SK-N-DZ (cell line): ENCODE measurements around the gene SPAG4.
A peak's percentile ranks its signal among the peaks of the same experiment; 100 is the strongest.

Source experiments
- DNase-seq: peaks from one replicate; pipeline ENCODE4 v3.0.0-alpha.2; 2015; ENCODE audit warnings: low spot score

Gene SPAG4

GRCh38 chr20:35598899-35599775, 16.5 kb upstream of the SPAG4 start:
- peak; percentile 78 for DNase-seq

- no peak for DNase-seq
Observed at GRCh38 chr20:35599776-35600120, 15.9 kb upstream of the SPAG4 start.

DNA sequence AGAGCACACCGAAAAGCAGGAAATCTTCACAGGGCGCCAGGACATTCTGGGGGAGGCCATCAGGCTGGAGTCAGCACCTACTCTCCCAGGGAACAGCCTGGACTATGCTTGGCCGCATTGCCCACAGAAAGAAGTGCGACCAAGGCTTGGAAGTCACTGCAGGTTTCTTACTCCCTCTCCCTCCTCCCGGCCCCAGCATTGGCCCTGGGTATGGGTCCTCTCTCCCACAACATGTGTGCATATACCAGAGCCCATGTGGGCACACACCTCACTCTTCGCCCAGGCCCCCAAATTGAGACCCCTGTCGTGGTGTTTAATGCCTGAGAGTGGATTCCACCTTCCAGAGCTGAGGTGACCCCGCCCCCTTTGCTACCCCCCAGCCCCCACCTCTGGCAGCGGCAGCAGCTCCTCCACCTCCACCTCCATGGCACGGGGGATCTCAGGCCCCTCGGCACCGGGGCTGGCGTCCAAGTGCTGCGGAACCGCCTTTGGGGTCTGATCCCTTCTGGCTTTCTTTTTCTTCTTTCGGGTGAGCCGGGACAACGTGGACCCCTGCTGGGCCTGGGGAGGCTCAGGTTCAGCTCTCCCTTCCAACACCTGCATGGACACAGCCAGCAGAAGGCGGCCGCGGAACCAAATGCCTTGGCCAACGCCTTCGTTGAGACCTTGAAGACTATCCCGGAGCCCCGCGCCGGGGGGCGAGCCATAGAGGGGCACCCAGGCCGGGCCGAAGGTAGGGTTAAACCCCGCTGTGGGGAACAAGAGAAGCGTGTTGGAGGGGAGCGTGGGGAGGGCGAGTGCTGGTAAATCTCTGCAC, 15.2 kb upstream of the SPAG4 start:
- no peak for DNase-seq

- peak; percentile 76 for DNase-seq
Observed at GRCh38 chr20:35600993-35601973, 14.3 kb upstream of the SPAG4 start.

GRCh38 chr20:35601990-35602389, 13.6 kb upstream of the SPAG4 start:
- no peak for DNase-seq

GRCh38 chr20:35602851-35603495, 12.7 kb upstream of the SPAG4 start:
- no peak for DNase-seq

GRCh38 chr20:35603695-35604448, 11.8 kb upstream of the SPAG4 start:
- DNase-seq, result no peak

GRCh38 chr20:35604449-35604747, 11.2 kb upstream of the SPAG4 start:
- no peak for DNase-seq

GRCh38 chr20:35606127-35606526, 9.5 kb upstream of the SPAG4 start:
- DNase-seq, result no peak

DNA sequence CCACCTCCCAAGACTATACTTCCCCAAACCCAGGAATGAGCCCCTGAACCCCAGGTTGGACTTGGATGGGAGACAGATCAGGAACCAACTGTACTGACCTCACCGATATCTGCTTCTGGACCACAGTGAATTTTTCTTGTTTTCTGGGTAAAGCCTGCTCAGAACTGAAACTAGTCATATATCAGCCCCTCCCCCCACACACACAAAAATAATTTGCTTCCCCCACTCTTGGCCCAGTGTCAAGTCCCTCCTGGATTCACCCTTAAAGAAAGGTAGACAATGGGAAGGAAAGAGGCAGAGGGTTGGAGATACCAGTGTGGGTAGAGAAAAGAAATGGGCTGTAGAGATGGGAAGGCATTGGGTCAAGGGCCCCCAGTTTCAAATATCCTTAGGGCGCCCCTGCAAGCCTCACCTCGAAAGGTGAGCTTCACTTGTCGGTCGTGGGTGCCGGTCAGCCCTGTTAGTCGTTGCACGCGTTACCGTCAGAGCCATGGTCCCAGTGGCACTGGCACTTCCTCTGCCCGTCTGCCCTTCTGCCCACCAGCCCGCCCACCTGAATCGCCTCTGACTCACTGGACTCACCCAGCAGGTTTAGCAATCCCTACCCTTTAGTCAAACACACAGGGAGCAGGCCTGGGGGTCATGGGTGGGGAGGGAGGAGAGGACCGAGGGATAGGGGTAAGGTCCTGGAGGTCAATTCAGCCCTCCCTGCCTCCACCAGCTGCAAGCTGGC, 8.5 kb upstream of the SPAG4 start:
- no peak for DNase-seq

DNA sequence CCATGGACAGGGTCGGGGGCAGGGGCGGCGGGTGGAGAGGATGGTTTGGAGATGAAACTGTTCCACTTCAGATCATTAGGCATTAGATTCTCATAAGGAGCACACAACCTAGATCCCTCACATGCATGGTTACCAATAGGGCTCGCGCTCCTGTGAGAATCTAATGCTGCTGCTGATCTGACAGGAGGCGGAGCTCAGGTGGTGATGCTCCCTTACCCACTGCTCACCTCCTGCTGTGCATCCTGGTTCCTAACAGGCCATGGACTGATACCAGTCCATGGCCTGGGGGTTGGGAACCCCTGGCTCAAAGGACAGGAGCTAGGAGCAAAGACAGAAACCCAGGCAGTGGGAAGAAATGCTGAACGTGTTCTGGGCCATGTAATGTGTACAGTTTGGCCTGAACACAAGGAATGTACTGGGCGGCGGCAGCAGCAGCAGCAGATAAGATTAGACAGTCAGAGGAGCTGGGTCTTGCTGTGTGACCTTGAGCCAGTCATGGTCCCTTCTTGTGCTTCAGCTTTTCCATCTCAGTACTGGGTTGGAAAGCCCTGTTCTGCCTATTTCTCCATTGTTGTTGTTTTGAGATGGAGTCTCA, 4.7 kb upstream of the SPAG4 start:
- no peak for DNase-seq

- no peak for DNase-seq
Observed at GRCh38 chr20:35611482-35611881, 4.1 kb upstream of the SPAG4 start.

DNA sequence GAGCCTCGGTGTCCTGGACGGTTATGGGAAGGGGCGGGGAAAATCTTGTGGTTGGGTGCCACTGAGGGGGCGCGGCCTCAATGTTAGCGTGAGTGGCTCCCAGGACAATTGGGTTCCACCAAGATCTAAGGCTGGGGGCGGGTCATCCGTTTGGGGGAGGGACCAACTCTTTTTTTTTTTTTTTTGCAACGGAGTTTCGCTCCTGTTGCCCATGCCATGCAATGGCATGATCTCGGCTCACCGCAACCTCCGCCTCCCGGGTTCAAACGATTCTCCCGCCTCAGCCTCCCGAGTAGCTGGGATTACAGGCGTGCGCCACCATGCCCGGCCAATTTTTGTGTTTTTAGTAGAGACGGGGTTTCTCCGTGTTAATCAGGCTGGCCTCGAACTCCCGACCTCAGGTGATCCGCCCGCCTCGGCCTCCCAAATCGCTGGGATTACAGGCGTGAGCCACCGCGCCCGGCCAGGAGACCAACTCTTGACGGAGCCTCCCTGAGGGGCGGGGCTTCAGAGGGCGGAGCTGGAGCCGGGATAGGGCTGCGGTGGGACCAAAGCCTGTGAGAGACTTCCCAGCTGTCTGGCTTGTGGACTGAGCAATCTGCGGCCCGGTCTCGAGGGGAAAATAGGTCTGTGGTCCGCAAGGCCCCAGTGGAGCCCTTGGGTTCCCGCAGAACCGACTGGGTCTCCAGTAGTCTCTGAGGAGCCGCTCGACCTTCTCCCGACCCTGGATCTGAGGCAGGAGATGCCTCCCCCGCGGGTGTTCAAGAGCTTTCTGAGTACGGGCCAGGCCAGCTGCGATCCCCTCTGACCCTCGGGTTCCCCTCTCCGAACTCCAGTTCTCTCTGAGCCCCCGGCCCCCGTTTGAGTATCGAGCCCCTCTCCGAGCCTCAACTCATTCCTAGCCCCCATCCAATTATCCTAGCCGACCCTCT, 1.1 kb downstream of the SPAG4 start:
- peak; percentile 100 for DNase-seq

DNA sequence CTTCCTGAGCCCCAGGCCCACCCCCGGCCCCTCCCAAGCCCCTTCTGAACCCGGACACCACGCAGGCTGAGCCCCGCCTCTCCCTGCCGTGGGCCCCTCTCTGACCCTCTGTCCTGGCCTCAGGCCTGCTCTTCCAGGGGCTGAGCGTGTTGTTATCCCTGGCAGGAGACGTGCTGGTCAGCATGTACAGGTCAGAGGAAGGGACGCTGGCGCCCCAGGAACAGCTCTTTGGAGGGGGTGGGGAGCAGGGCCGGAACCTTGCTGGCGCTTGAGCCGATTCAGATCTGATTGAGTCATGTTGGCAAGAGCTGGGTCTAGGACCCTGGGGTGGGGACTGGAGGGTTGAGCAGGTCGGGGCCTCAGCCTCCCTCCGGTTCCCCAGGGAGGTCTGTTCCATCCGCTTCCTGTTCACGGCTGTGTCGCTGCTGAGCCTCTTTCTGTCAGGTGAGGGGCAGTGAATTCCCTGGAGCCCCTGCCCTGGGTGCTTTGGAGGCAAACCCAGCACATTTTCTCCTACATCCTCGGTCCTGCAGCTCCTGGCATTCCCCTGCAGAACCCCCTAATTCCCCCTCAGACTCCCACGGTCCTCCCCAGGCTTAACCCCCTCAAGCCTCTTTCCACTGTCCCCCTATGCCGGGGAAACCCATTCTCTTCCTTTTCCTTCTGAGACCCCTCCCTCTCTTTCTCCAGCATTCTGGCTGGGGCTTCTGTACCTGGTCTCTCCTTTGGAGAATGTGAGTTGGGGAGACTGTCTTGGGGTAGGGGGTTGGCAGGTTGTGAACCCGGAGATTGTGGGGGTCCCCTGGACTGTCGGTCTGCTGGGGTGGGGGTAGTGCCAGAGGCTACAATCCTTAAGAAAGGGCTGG, 2.0 kb downstream of the SPAG4 start:
- peak; percentile 91 for DNase-seq

DNA sequence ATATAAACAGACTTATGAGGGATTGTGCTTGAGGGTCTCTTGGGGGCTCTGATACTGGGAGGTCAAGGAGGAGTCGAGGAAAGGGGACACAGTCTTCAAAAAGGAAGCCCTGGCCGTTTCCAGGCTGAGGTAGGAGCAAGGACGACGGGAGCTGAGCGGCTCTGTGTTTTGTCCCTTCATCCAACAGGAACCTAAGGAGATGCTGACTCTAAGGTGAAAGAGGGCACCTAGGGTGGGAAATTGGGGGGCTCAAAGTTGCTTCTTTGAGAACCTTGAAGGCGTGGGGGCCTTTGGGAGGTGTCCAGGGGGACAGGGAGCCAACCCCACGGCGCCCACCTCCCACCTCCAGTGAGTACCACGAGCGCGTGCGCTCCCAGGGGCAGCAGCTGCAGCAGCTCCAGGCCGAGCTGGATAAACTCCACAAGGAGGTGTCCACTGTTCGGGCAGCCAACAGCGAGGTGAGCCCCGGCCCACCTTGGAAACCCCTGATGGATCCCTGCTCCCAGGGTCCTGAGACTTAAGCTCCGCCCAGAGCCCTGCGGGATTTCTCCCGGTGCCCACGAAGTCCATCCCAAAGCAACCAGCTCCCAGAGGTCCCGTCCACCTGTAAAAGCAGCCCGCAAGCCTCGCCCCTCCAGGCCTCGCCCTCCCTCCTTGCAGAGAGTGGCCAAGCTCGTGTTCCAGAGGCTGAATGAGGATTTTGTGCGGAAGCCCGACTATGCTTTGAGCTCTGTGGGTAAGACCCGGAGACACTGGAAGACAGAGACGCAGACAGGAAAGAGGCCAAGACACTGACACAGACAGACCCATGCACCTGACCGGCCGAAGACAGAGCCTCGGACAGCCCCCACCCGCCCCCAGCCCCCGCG, 2.9 kb downstream of the SPAG4 start:
- DNase-seq, result peak; percentile 55
